H9 (cell line): Measurements from ENCODE around the gene CELA2B. TPM values are rescaled to one million over a fixed set of nuclear protein-coding genes. Genes with fewer than 3 reads are reported as not detected.
A peak's percentile ranks its signal among the peaks of the same experiment; 100 is the strongest.

ENCODE experiments used
- DNase-seq: peaks from one replicate; pipeline ENCODE4 v3.0.0-alpha.2; 2017
- H2AFZ ChIP-seq: one replicate; pipeline ENCODE4 v1.6.1; 2013; ENCODE audit warnings: mild to moderate bottlenecking, low read length, control low read depth, moderate library complexity
- H2AK5ac ChIP-seq: 2 replicates; pipeline ENCODE4 v1.6.1; 2013; ENCODE audit warnings: low read length, control low read depth, mixed read lengths; ENCODE audit not compliant: insufficient read length
- H2BK120ac ChIP-seq: one replicate; pipeline ENCODE4 v1.6.1; 2013; ENCODE audit warnings: low read depth, mild to moderate bottlenecking, low read length, control low read depth, inconsistent platforms; ENCODE audit not compliant: poor library complexity, severe bottlenecking
- H2BK12ac ChIP-seq: 2 replicates; pipeline ENCODE4 v1.6.1; 2013; ENCODE audit warnings: low read length, control low read depth, mixed read lengths, low read depth; ENCODE audit not compliant: insufficient read length
- H2BK15ac ChIP-seq: 2 replicates; pipeline ENCODE4 v1.6.1; 2013; ENCODE audit warnings: low read depth, low read length, control low read depth
- H2BK20ac ChIP-seq: one replicate; pipeline ENCODE4 v1.6.1; 2013; ENCODE audit warnings: low read depth, mild to moderate bottlenecking, low read length, control low read depth, inconsistent platforms; ENCODE audit not compliant: poor library complexity, severe bottlenecking
- H2BK5ac ChIP-seq: 2 replicates; pipeline ENCODE4 v1.6.1; 2013; ENCODE audit warnings: low read length, control low read depth, mixed read lengths; ENCODE audit not compliant: insufficient read length
- H3K14ac ChIP-seq: 2 replicates; pipeline ENCODE4 v1.6.1; 2013; ENCODE audit warnings: low read length, control low read depth; ENCODE audit not compliant: insufficient read depth
- H3K18ac ChIP-seq: 2 replicates; pipeline ENCODE4 v1.6.1; 2013; ENCODE audit warnings: low read depth, mild to moderate bottlenecking, mixed read lengths, low read length, control low read depth; ENCODE audit not compliant: insufficient read length
- H3K23ac ChIP-seq: 2 replicates; pipeline ENCODE4 v1.6.1; 2013; ENCODE audit warnings: low read length, control low read depth, mixed read lengths, low read depth; ENCODE audit not compliant: insufficient read length
- H3K23me2 ChIP-seq: 2 replicates; pipeline ENCODE4 v1.6.1; 2013; ENCODE audit warnings: low read depth, mild to moderate bottlenecking, mixed read lengths, low read length, control low read depth; ENCODE audit not compliant: insufficient read length, poor library complexity, severe bottlenecking
- H3K27ac ChIP-seq: 2 replicates; pipeline ENCODE4 v1.5.1; 2013; ENCODE audit warnings: low read length, control low read depth, mixed read lengths, low read depth; ENCODE audit not compliant: insufficient read length
- H3K27me3 ChIP-seq: 2 replicates; pipeline ENCODE4 v1.6.1; 2013; ENCODE audit warnings: low read length, control low read depth, inconsistent platforms; ENCODE audit not compliant: insufficient read depth
- H3K4ac ChIP-seq: 2 replicates; pipeline ENCODE4 v1.6.1; 2013; ENCODE audit warnings: low read depth, mild to moderate bottlenecking, control low read depth, inconsistent platforms, low read length, moderate library complexity
- H3K4me1 ChIP-seq: 2 replicates; pipeline ENCODE4 v1.6.1; 2013; ENCODE audit warnings: low read length, control low read depth, inconsistent platforms; ENCODE audit not compliant: insufficient read depth
- H3K4me2 ChIP-seq: 2 replicates; pipeline ENCODE4 v1.6.1; 2013; ENCODE audit warnings: low read length, control low read depth, mixed read lengths; ENCODE audit not compliant: insufficient read length, insufficient read depth
- H3K56ac ChIP-seq: 2 replicates; pipeline ENCODE4 v1.6.1; 2013; ENCODE audit warnings: low read depth, mild to moderate bottlenecking, mixed read lengths, low read length, control low read depth; ENCODE audit not compliant: insufficient read length
- H3K79me1 ChIP-seq: 2 replicates; pipeline ENCODE4 v1.6.1; 2013; ENCODE audit warnings: low read depth, mild to moderate bottlenecking, moderate library complexity, low read length, control low read depth, inconsistent platforms; ENCODE audit not compliant: insufficient read depth, poor library complexity, severe bottlenecking
- H3K79me2 ChIP-seq: 2 replicates; pipeline ENCODE4 v1.6.1; 2013; ENCODE audit warnings: low read length, control low read depth, inconsistent platforms; ENCODE audit not compliant: insufficient read depth
- H3K9ac ChIP-seq: 2 replicates; pipeline ENCODE4 v1.6.1; 2013; ENCODE audit warnings: low read length, control low read depth, mixed read lengths; ENCODE audit not compliant: insufficient read length; ENCODE audit errors: extremely low read depth
- H3K9me3 ChIP-seq: one replicate; pipeline ENCODE4 v1.6.1; 2013; ENCODE audit warnings: low read depth, low read length, inconsistent platforms; ENCODE audit not compliant: control insufficient read depth
- H3T11ph ChIP-seq: one replicate; pipeline ENCODE4 v1.6.1; 2013; ENCODE audit warnings: mild to moderate bottlenecking, low read length, control low read depth, inconsistent platforms
- H4K20me1 ChIP-seq: one replicate; pipeline ENCODE4 v1.6.1; 2013; ENCODE audit not compliant: control insufficient read depth, insufficient read length, insufficient read depth
- H4K5ac ChIP-seq: 2 replicates; pipeline ENCODE4 v1.6.1; 2013; ENCODE audit warnings: low read depth, mild to moderate bottlenecking, mixed read lengths, low read length, control low read depth; ENCODE audit not compliant: insufficient read length
- H4K8ac ChIP-seq: replicated peaks from 2 replicates; pipeline ENCODE4 v1.6.1; 2013; ENCODE audit warnings: low read length, control low read depth, mixed read lengths, low read depth; ENCODE audit not compliant: insufficient read length
- H4K91ac ChIP-seq: 2 replicates; pipeline ENCODE4 v1.6.1; 2013; ENCODE audit warnings: low read depth, mild to moderate bottlenecking, moderate library complexity, mixed read lengths, low read length, control low read depth; ENCODE audit not compliant: insufficient read length
- H3K27ac Mint-ChIP-seq, 3 experiments: 2 replicates in 2 of 3; 3 replicates in 1 of 3; pipeline ENCODE4 v1.8.0; 2020 to 2021; ENCODE audit warnings: mixed read lengths in 3 of 3, mild to moderate bottlenecking in 1 of 3, moderate library complexity in 1 of 3
- H3K27me3 Mint-ChIP-seq: 2 replicates; pipeline ENCODE4 v1.8.0; 2021; ENCODE audit warnings: low read depth, mild to moderate bottlenecking, moderate library complexity, mixed read lengths
- H3K36me3 Mint-ChIP-seq, 3 experiments: 2 replicates in 2 of 3; 3 replicates in 1 of 3; pipeline ENCODE4 v1.8.0; 2020 to 2021; ENCODE audit warnings: low read depth in 3 of 3, mixed read lengths in 3 of 3; ENCODE audit not compliant: insufficient read depth in 1 of 3
- H3K4me1 Mint-ChIP-seq, 2 experiments: 2 replicates each; pipeline ENCODE4 v1.8.0; 2020; ENCODE audit warnings: mixed read lengths in 2 of 2
- H3K4me3 Mint-ChIP-seq, 2 experiments: 2 replicates in 1 of 2; 3 replicates in 1 of 2; pipeline ENCODE4 v1.8.0; 2020 to 2021; ENCODE audit warnings: mild to moderate bottlenecking in 2 of 2, mixed read lengths in 2 of 2, moderate library complexity in 1 of 2
- H3K9me3 Mint-ChIP-seq, 2 experiments: 2 replicates in 1 of 2; 3 replicates in 1 of 2; pipeline ENCODE4 v1.8.0; 2020; ENCODE audit warnings: mild to moderate bottlenecking in 2 of 2, mixed read lengths in 2 of 2, moderate library complexity in 1 of 2
- CTCF ChIP-seq: fragments of 200-600 bp; sonication (generic); conservative IDR thresholded peaks from 3 replicates; pipeline ENCODE4 v1.8.0; 2021; ENCODE audit warnings: antibody characterized with exemption, mild to moderate bottlenecking
- WGBS: extraction: QIAGEN DNeasy Blood & Tissue Kit; methylation state at CpG from one replicate; pipeline ENCODE4 v1.1.7; 2013; ENCODE audit warnings: missing lambda C conversion rate, low lambda C conversion rate, mixed read lengths; ENCODE audit not compliant: insufficient read length; ENCODE audit errors: extremely low coverage; 5-methylcytosine and 5-hydroxymethylcytosine counted together
- total RNA-seq: library from RNA; stranded (reverse); gene quantifications from 2 replicates; pipeline ENCODE4 v1.2.1, GENCODE V29; 2021

Gene CELA2B
- total RNA-seq, 1 experiment from 2014 or later: not detected

- H3K4ac ChIP-seq: no peak overlapping the region; the same call in 1 of the 2 replicates
- Mint-ChIP-seq H3K27me3 (no peaks in the 10 kb centered on the region), H3K4me3 (peak overlapping the region; percentile 92 to 95), H3K36me3 (peaks cover 0 to 8% (median 2%) of the 10 kb centered on the region in 3 experiments; a peak in 3 of 7 replicates), H3K9me3 (no peaks in the 10 kb centered on the region), H3K4me1 (peaks cover 28 to 43% of the 10 kb centered on the region in 2 experiments), H3K27ac (peak overlapping the region; percentile 99 to 100 (median 100))
- peaks cover 3% of the 10 kb centered on the region; the same call in 1 of the 2 replicates for H3K4me1 ChIP-seq
- TF ChIP-seq CTCF: no peak
- no peaks in the 10 kb centered on the region for H3K9me3 ChIP-seq
- H4K8ac ChIP-seq: no peak overlapping the region
- no peak overlapping the region for H4K91ac ChIP-seq
- peak overlapping the region; percentile 99 for H3K14ac ChIP-seq
- H3K79me1 ChIP-seq: no peaks in the 10 kb centered on the region
- WGBS: no CpG with 5 or more reads among the region's 88 CpGs
- H3K79me2 ChIP-seq: no peaks in the 10 kb centered on the region
- no peak overlapping the region for H2AK5ac ChIP-seq
- H3K56ac ChIP-seq: no peak overlapping the region
- no peak overlapping the region for H2BK120ac ChIP-seq
- H3K23me2 ChIP-seq: peaks cover 8% of the 10 kb centered on the region
- H2BK20ac ChIP-seq: no peak overlapping the region
- peak overlapping the region; percentile 85 for H4K5ac ChIP-seq
- H4K20me1 ChIP-seq: no peaks in the 10 kb centered on the region
- peak overlapping the region; percentile 7 for H3T11ph ChIP-seq
- H2BK5ac ChIP-seq: peak overlapping the region; percentile 89
- no peak overlapping the region for H2AFZ ChIP-seq
- peak overlapping the region; percentile 99 for H3K18ac ChIP-seq
- no peaks in the 10 kb centered on the region for H3K27me3 ChIP-seq
- peak overlapping the region; percentile 92 for H2BK12ac ChIP-seq
- H3K9ac ChIP-seq: peak overlapping the region; percentile 72
- DNase-seq: peak; percentile 99
- H3K4me2 ChIP-seq: peak overlapping the region; percentile 42
- H3K27ac ChIP-seq: peak overlapping the region; percentile 76
- H2BK15ac ChIP-seq: no peak overlapping the region
- H3K23ac ChIP-seq: no peak overlapping the region
These were observed 48.6 kb downstream of the CELA2B start for GRCh38 chr1:15524283-15525049.
